Esophagus squamous epithelium (tissue), 5 donors: ENCODE measurements around the gene EPC2. TPM values are rescaled to one million over a fixed set of nuclear protein-coding genes. Genes with fewer than 3 reads are reported as not detected.

Experiments used
- DNase-seq: peaks from one replicate; lab custom pipeline; 2025; lab: John Stamatoyannopoulos, UW
- H3K27ac ChIP-seq, 4 donors: fragments of 200-600 bp; sonication (generic); one replicate each; pipeline ENCODE4 v1.5.1; 2016 to 2019; ENCODE audit warnings: mild to moderate bottlenecking in 1 of 4
- H3K27me3 ChIP-seq, 4 donors: fragments of 200-600 bp; sonication (generic); 1 replicate in 3 of 4; 2 replicates in 1 of 4; pipeline versions ENCODE4 v1.5.1 to v1.6.0; 2017 to 2021; ENCODE audit warnings: antibody characterized with exemption in 1 of 4
- H3K36me3 ChIP-seq, 3 donors: fragments of 200-600 bp; sonication (generic); one replicate each; pipeline ENCODE4 v1.5.1; 2016 to 2019
- H3K4me1 ChIP-seq, 3 donors: fragments of 200-600 bp; sonication (generic); one replicate each; pipeline ENCODE4 v1.5.1; 2017 to 2019
- H3K4me3 ChIP-seq, 4 donors: fragments of 200-600 bp; sonication (generic); 1 replicate in 3 of 4; 2 replicates in 1 of 4; pipeline ENCODE4 v1.5.1; 2016 to 2019; ENCODE audit warnings: mild to moderate bottlenecking in 2 of 4, moderate library complexity in 1 of 4
- H3K9me3 ChIP-seq, 3 donors: fragments of 200-600 bp; sonication (generic); one replicate each; pipeline ENCODE4 v1.5.1; 2016 to 2019
- CTCF ChIP-seq, 6 experiments: fragments of 450-650 bp in 4 of 6; fragments of 200-600 bp in 2 of 6; sonication (generic) in 2 of 6; IDR thresholded peaks; one replicate each; pipeline ENCODE4 v1.5.1; 2016 to 2019; ENCODE audit warnings: antibody characterized with exemption in 6 of 6, mild to moderate bottlenecking in 4 of 6, moderate library complexity in 4 of 6
- POLR2A ChIP-seq, 4 donors: fragments of 450-650 bp; IDR thresholded peaks; one replicate each; pipeline ENCODE4 v1.6.1; 2017; ENCODE audit warnings: antibody characterized with exemption in 4 of 4, mild to moderate bottlenecking in 4 of 4, moderate library complexity in 3 of 4
- WGBS, 2 donors: methylation state at CpG; one replicate each; pipeline ENCODE4 v1.1.5; 2018; 5-methylcytosine and 5-hydroxymethylcytosine counted together
- intact Hi-C: fragments of 100-400 bp; cut with DNase I; formaldehyde crosslinking; loops from one replicate; pipeline ENCODE4 v1.15.0; 2022
- total RNA-seq, 4 donors: library from RNA; depleted of rRNA; stranded (reverse); fragments of >200 nt; gene quantifications; one replicate each; pipeline ENCODE4 v1.1.0, GENCODE V29; 2016
- donor health status: DM: yes; HTN: yes; CAD: no.

The EPC2 gene
- total RNA-seq, 4 donors from 2014 or later = 10.6 to 29.2 (median 15.4) TPM

- Histone ChIP-seq H3K4me3 (no peak overlapping the region), H3K4me1 (peaks cover 0 to 32% (median 0%) of the 10 kb centered on the region in 3 donors), H3K27ac (no peak overlapping the region), H3K9me3 (no peaks in the 10 kb centered on the region), H3K27me3 (no peaks in the 10 kb centered on the region), H3K36me3 (peaks cover 0 to 14% (median 0%) of the 10 kb centered on the region in 3 donors)
- no peak for TF ChIP-seq POLR2A (IDR thresholded peaks at IDR 0.05)
- TF ChIP-seq CTCF (IDR thresholded peaks at IDR 0.05) = no peak
- DNase-seq = no peak
- intact Hi-C loops = no loop called here
- WGBS, 2 donors = 63 to 82% methylated on average over 3 of the region's 6 CpGs
Observed at GRCh38 chr2:148719195-148719749, 74.7 kb downstream of the EPC2 start.

- Histone ChIP-seq H3K4me3 (no peak overlapping the region), H3K4me1 (peaks cover 0 to 32% (median 0%) of the 10 kb centered on the region in 3 donors), H3K27ac (no peak overlapping the region), H3K27me3 (no peaks in the 10 kb centered on the region), H3K36me3 (peaks cover 0 to 14% (median 0%) of the 10 kb centered on the region in 3 donors), H3K9me3 (no peaks in the 10 kb centered on the region)
- intact Hi-C loops = no loop called here
- WGBS, 2 donors = 80% methylated on average over 1 of the region's 2 CpGs; no CpG with 5 or more reads in 1 of the 2 donors
- DNase-seq = no peak
- no peak for TF ChIP-seq POLR2A (IDR thresholded peaks at IDR 0.05)
- no peak for TF ChIP-seq CTCF (IDR thresholded peaks at IDR 0.05)
Observed at GRCh38 chr2:148719941-148720436, 75.4 kb downstream of the EPC2 start.

- no peaks in the 10 kb centered on the region for H3K9me3 ChIP-seq
- TF ChIP-seq CTCF (IDR thresholded peaks at IDR 0.05) (no peak), POLR2A (IDR thresholded peaks at IDR 0.05) (no peak)
- H3K27me3 ChIP-seq = no peaks in the 10 kb centered on the region
- no peak for DNase-seq
- 58 to 85% methylated on average over 18 to 20 of the region's 20 CpGs for WGBS, 2 donors
- H3K36me3 ChIP-seq = peaks cover 0 to 14% (median 0%) of the 10 kb centered on the region in 3 donors
- no peak overlapping the region for H3K27ac ChIP-seq
- intact Hi-C loops = no loop called here
- H3K4me3 ChIP-seq = no peak overlapping the region
- H3K4me1 ChIP-seq = peaks cover 0 to 32% (median 0%) of the 10 kb centered on the region in 3 donors
Observed at GRCh38 chr2:148720501-148721001, 76.0 kb downstream of the EPC2 start.

GRCh38 chr2:148721520-148721931 lies 77.0 kb downstream of the EPC2 start:
- Histone ChIP-seq H3K4me3 (no peak overlapping the region), H3K4me1 (peaks cover 0 to 32% (median 0%) of the 10 kb centered on the region in 3 donors), H3K27ac (no peak overlapping the region), H3K27me3 (no peaks in the 10 kb centered on the region), H3K9me3 (no peaks in the 10 kb centered on the region), H3K36me3 (peaks cover 0 to 14% (median 0%) of the 10 kb centered on the region in 3 donors)
- no peak for DNase-seq
- intact Hi-C loops = no loop called here
- no peak for TF ChIP-seq POLR2A (IDR thresholded peaks at IDR 0.05)
- no peak for TF ChIP-seq CTCF (IDR thresholded peaks at IDR 0.05)

GRCh38 chr2:148721991-148722777 lies 77.6 kb downstream of the EPC2 start:
- Histone ChIP-seq H3K9me3 (no peaks in the 10 kb centered on the region), H3K4me1 (peaks cover 0 to 32% (median 0%) of the 10 kb centered on the region in 3 donors), H3K27me3 (no peaks in the 10 kb centered on the region), H3K36me3 (peaks cover 0 to 14% (median 0%) of the 10 kb centered on the region in 3 donors), H3K4me3 (no peak overlapping the region), H3K27ac (no peak overlapping the region)
- no peak for TF ChIP-seq CTCF (IDR thresholded peaks at IDR 0.05)
- TF ChIP-seq POLR2A (IDR thresholded peaks at IDR 0.05) = no peak
- intact Hi-C loops = no loop called here
- WGBS, 2 donors = 87 to 93% methylated on average over 5 of the region's 5 CpGs
- DNase-seq = no peak
